Colonic mucosa (tissue), 4 donors: Measurements from ENCODE around the gene RPTOR. TPM values are rescaled to one million over a fixed set of nuclear protein-coding genes. Genes with fewer than 3 reads are reported as not detected.

Experiments
- DNase-seq: peaks from one replicate; pipeline ENCODE4 v3.0.0-alpha.2; 2020
- H3K27ac ChIP-seq: fragments of 200-600 bp; one replicate; pipeline ENCODE4 v1.8.0; 2021
- H3K27me3 ChIP-seq: fragments of 200-600 bp; one replicate; pipeline ENCODE4 v1.8.0; 2021
- H3K36me3 ChIP-seq: fragments of 200-600 bp; one replicate; pipeline ENCODE4 v1.8.0; 2021
- H3K4me1 ChIP-seq: fragments of 200-600 bp; one replicate; pipeline ENCODE4 v1.8.0; 2021; ENCODE audit warnings: mild to moderate bottlenecking
- H3K4me3 ChIP-seq: fragments of 200-600 bp; one replicate; pipeline ENCODE4 v1.8.0; 2021
- H3K9ac ChIP-seq, 2 donors: one replicate each; pipeline ENCODE4 v1.7.0; 2013; ENCODE audit warnings: control low read depth in 2 of 2, low read depth in 2 of 2, low read length in 2 of 2
- H3K9me3 ChIP-seq: fragments of 200-600 bp; one replicate; pipeline ENCODE4 v1.8.0; 2021
- intact Hi-C: fragments of 100-400 bp; cut with DNase I; formaldehyde crosslinking; loops from one replicate; pipeline ENCODE4 v1.14.1; 2022
- total RNA-seq, 2 donors: library from RNA; stranded (reverse); fragmentation: NEBNext Ultra II Directional in 1 of 2; extraction: Animal tissue kit (Norgen Biotek cat#: 25700) in 1 of 2; gene quantifications; one replicate each; pipeline ENCODE4 v1.2.1, GENCODE V29; 2021
- TF ChIP-seq, protein P1 (sequence below): fragments of 200-600 bp; IDR thresholded peaks from one replicate; pipeline ENCODE4 v1.8.0; 2022; ENCODE audit warnings: antibody characterized with exemption, mild to moderate bottlenecking
- donor health status: healthy.
- donor health status: DM: no; HTN: no; CAD: no.
- donor health status: DM: no; HTN: no; CAD: no.

The RPTOR gene
- total RNA-seq, 2 donors from 2014 or later, result 21.2 to 39.6 TPM

- intact Hi-C loops, result no loop called here
- H3K27ac ChIP-seq, result peak overlapping the region; percentile 63
- peaks cover 28% of the 10 kb centered on the region for H3K36me3 ChIP-seq
- H3K4me1 ChIP-seq, result peaks cover 43% of the 10 kb centered on the region
- H3K4me3 ChIP-seq, result no peak overlapping the region
- H3K9ac ChIP-seq, result peak overlapping the region; percentile 16 to 74
- TF ChIP-seq, protein P1, sequence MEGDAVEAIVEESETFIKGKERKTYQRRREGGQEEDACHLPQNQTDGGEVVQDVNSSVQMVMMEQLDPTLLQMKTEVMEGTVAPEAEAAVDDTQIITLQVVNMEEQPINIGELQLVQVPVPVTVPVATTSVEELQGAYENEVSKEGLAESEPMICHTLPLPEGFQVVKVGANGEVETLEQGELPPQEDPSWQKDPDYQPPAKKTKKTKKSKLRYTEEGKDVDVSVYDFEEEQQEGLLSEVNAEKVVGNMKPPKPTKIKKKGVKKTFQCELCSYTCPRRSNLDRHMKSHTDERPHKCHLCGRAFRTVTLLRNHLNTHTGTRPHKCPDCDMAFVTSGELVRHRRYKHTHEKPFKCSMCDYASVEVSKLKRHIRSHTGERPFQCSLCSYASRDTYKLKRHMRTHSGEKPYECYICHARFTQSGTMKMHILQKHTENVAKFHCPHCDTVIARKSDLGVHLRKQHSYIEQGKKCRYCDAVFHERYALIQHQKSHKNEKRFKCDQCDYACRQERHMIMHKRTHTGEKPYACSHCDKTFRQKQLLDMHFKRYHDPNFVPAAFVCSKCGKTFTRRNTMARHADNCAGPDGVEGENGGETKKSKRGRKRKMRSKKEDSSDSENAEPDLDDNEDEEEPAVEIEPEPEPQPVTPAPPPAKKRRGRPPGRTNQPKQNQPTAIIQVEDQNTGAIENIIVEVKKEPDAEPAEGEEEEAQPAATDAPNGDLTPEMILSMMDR, result no peak
- H3K9me3 ChIP-seq, result no peaks in the 10 kb centered on the region
- H3K27me3 ChIP-seq, result peaks cover 17% of the 10 kb centered on the region
- peak; percentile 86 for DNase-seq
Observed at GRCh38 chr17:81000631-81001357, 456.2 kb downstream of the RPTOR start.

DNA sequence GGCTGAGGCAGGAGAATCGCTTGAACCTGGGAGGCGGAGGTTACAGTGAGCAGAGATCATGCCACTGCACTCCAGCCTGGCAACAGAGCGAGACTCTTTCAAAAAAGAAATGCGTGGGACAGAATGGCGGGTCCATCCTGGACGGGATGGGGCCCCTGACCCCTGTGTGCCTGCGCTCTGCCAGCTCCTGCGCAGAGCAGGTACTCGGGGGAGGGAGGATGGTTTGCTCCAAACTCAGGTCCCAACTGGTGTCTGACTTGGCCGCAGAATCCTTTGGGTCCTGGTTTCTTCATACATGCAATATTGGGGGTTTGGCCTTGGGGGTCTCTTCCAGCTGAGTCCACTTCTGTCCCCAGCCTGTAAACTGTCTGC lies 457.4 kb downstream of the RPTOR start:
- DNase-seq, result no peak
- no peak overlapping the region for H3K4me3 ChIP-seq
- H3K27ac ChIP-seq, result peak overlapping the region; percentile 63
- peaks cover 17% of the 10 kb centered on the region for H3K27me3 ChIP-seq
- H3K4me1 ChIP-seq, result peaks cover 43% of the 10 kb centered on the region
- peak overlapping the region; percentile 1 to 30 for H3K9ac ChIP-seq
- TF ChIP-seq, protein P1, result no peak
- intact Hi-C loops, result no loop called here
- peaks cover 22% of the 10 kb centered on the region for H3K36me3 ChIP-seq
- H3K9me3 ChIP-seq, result no peaks in the 10 kb centered on the region

DNA sequence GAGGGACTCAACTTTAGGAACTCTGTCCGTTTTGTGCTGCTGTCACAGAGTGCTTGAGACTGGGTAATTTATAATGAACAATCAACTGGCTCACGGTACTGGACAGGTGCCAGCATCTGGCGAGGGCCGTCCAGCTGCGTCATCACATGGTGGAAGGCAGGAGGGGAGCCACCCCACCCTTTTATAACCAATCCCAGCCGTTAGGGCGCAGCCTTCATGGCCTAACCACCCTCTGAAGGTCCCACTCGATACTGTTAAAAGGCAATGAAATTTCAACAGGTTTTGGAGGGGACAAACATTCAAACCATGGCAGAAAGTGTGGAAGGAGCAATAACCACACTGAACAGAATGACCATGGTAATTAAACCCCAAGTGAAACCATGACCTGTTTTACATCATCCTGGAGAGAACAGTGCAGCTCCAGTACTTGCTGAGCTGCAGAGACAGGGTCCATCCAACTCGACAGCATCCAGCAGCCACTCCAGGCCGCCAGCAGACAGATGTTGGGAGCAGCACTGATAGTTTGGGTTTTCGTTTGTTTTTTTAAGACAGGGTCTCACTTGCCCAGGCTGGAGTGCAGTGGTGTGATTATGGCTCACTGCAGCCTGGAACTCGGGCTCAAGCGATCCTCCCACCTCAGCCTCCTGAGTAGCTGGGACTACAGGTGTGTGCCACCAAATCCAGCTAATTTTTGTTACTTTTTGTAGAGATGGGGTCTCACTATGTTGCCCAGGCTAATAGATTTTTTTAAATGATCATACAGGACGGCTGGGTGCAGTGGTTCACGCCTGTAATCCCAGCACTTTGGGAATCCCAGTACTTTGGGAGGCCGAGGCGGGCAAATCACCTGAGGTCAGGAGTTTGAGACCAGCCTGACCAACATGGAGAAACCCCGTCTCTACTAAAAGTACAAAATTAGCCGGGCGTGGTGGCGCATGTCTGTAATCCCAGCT lies 458.0 kb downstream of the RPTOR start:
- intact Hi-C loops, result no loop called here
- no peak overlapping the region for H3K4me3 ChIP-seq
- H3K4me1 ChIP-seq, result peaks cover 43% of the 10 kb centered on the region
- peak overlapping the region; percentile 63 for H3K27ac ChIP-seq
- peak; percentile 94 for DNase-seq
- H3K9ac ChIP-seq, result peak overlapping the region; percentile 1 to 20
- TF ChIP-seq, protein P1, result no peak
- H3K36me3 ChIP-seq, result peaks cover 17% of the 10 kb centered on the region
- peaks cover 17% of the 10 kb centered on the region for H3K27me3 ChIP-seq
- H3K9me3 ChIP-seq, result no peaks in the 10 kb centered on the region

- intact Hi-C loops, result no loop called here
- peaks cover 43% of the 10 kb centered on the region for H3K4me1 ChIP-seq
- H3K27ac ChIP-seq, result no peak overlapping the region
- peak overlapping the region; percentile 35 to 51 for H3K9ac ChIP-seq
- H3K4me3 ChIP-seq, result peak overlapping the region; percentile 18
- peaks cover 17% of the 10 kb centered on the region for H3K27me3 ChIP-seq
- peak; percentile 65 for DNase-seq
- TF ChIP-seq, protein P1, result no peak
- H3K9me3 ChIP-seq, result no peaks in the 10 kb centered on the region
- peaks cover 12% of the 10 kb centered on the region for H3K36me3 ChIP-seq
Observed at GRCh38 chr17:81003711-81004475, 459.3 kb downstream of the RPTOR start.

- Histone ChIP-seq H3K9ac (no peak overlapping the region), H3K27ac (no peak overlapping the region), H3K36me3 (no peaks in the 10 kb centered on the region), H3K27me3 (peaks cover 17% of the 10 kb centered on the region), H3K4me3 (no peak overlapping the region), H3K9me3 (no peaks in the 10 kb centered on the region), H3K4me1 (peaks cover 20% of the 10 kb centered on the region)
- intact Hi-C loops, result no loop called here
- DNase-seq, result no peak
- TF ChIP-seq, protein P1, result no peak
Observed at GRCh38 chr17:81006891-81007290, 462.3 kb downstream of the RPTOR start.
